Liver (tissue), 9 donors: ENCODE measurements around the gene CEP85L. TPM values are rescaled to one million over a fixed set of nuclear protein-coding genes. Genes with fewer than 3 reads are reported as not detected.
A peak's percentile ranks its signal among the peaks of the same experiment; 100 is the strongest.

Source experiments
- DNase-seq: peaks from one replicate; pipeline ENCODE4 v3.0.0-alpha.2; 2017; ENCODE audit warnings: low spot score
- H3K27ac ChIP-seq, 2 donors: one replicate each; pipeline ENCODE4 v1.7.0; 2013; ENCODE audit warnings: inconsistent platforms in 2 of 2, low read length in 2 of 2, control low read depth in 1 of 2, low read depth in 1 of 2, mild to moderate bottlenecking in 1 of 2
- H3K27me3 ChIP-seq, 4 donors: one replicate each; pipeline versions ENCODE4 v1.6.1 to v1.7.0; 2013; ENCODE audit warnings: low read length in 3 of 4, inconsistent platforms in 1 of 4, mild to moderate bottlenecking in 1 of 4, moderate library complexity in 1 of 4; ENCODE audit not compliant: control insufficient read depth in 4 of 4, insufficient read depth in 4 of 4
- H3K36me3 ChIP-seq, 4 donors: one replicate each; pipeline versions ENCODE4 v1.6.1 to v1.7.0; 2013; ENCODE audit warnings: low read length in 3 of 4, mild to moderate bottlenecking in 3 of 4, low read depth in 1 of 4, moderate library complexity in 1 of 4; ENCODE audit not compliant: control insufficient read depth in 4 of 4, insufficient read depth in 3 of 4
- H3K4me1 ChIP-seq, 4 donors: one replicate each; pipeline versions ENCODE4 v1.6.1 to v1.7.0; 2013; ENCODE audit warnings: low read length in 3 of 4, mild to moderate bottlenecking in 3 of 4, moderate library complexity in 1 of 4; ENCODE audit not compliant: control insufficient read depth in 4 of 4, insufficient read depth in 4 of 4
- H3K4me3 ChIP-seq, 3 donors: one replicate each; pipeline versions ENCODE4 v1.6.1 to v1.7.0; 2013; ENCODE audit warnings: low read length in 3 of 3, control low read depth in 1 of 3, low read depth in 1 of 3, mild to moderate bottlenecking in 1 of 3
- H3K9ac ChIP-seq, 2 donors: one replicate each; pipeline ENCODE4 v1.7.0; 2013; ENCODE audit warnings: low read length in 2 of 2, mild to moderate bottlenecking in 2 of 2, moderate library complexity in 2 of 2, control low read depth in 1 of 2, low read depth in 1 of 2
- H3K9me3 ChIP-seq, 4 donors: one replicate each; pipeline versions ENCODE4 v1.6.1 to v1.7.0; 2013; ENCODE audit warnings: low read length in 3 of 4; ENCODE audit not compliant: control insufficient read depth in 4 of 4
- FOXA1 ChIP-seq: IDR thresholded peaks from 2 replicates; pipeline ENCODE4 v1.6.1; 2016; ENCODE audit warnings: antibody characterized with exemption
- FOXA2 ChIP-seq: IDR thresholded peaks from 2 replicates; pipeline ENCODE4 v1.6.1; 2016; ENCODE audit warnings: antibody characterized with exemption
- HNF4A ChIP-seq, 2 donors: conservative IDR thresholded peaks; 2 replicates each; pipeline ENCODE4 v1.6.1; 2016; ENCODE audit warnings: antibody characterized with exemption in 2 of 2, mild to moderate bottlenecking in 2 of 2
- HNF4G ChIP-seq: IDR thresholded peaks from 2 replicates; pipeline ENCODE4 v1.6.1; 2016; ENCODE audit warnings: antibody characterized with exemption
- TAF1 ChIP-seq: conservative IDR thresholded peaks from 2 replicates; pipeline ENCODE4 v1.6.1; 2016; ENCODE audit warnings: antibody characterized with exemption, mild to moderate bottlenecking
- WGBS: extraction: QIAGEN DNeasy Blood & Tissue Kit; methylation state at CpG from one replicate; pipeline ENCODE4 v1.1.7; 2013; 5-methylcytosine and 5-hydroxymethylcytosine counted together
- polyA plus RNA-seq, 2 donors: library from polyadenylated mRNA; stranded (reverse) in 1 of 2; unstranded in 1 of 2; fragments of 200-250 nt in 1 of 2; fragments of >200 nt in 1 of 2; fragmentation: Nextera tagmentation in 1 of 2; extraction: Ambion mirVana in 1 of 2; gene quantifications; one replicate each; pipeline versions ENCODE4 v1.2.1 to v1.2.3, GENCODE V29; 2013 to 2015
- total RNA-seq, 2 donors: library from RNA; depleted of rRNA; stranded (reverse); fragments of >200 nt; gene quantifications; one replicate each; pipeline ENCODE4 v1.2.3, GENCODE V29; 2014
- TF ChIP-seq, protein P1 (sequence below): IDR thresholded peaks from 2 replicates; pipeline ENCODE4 v1.6.1; 2016; ENCODE audit warnings: antibody characterized with exemption
- TF ChIP-seq, protein P2 (sequence below): fragments of 150-350 bp; IDR thresholded peaks from 2 replicates; pipeline ENCODE4 v1.5.1; 2017; ENCODE audit warnings: improper control_type of control experiment, low read depth, low read length; ENCODE audit not compliant: missing input control
- donor health status: healthy.
- donor health status: healthy.
- donor health status: healthy.
- donor health status: healthy.
- donor health status: healthy.

Gene CEP85L
- total and polyA plus RNA-seq, 4 donors, result 0.40 to 6.4 (median 2.3) TPM

- WGBS, result under 1% methylated on average over 80 of the region's 80 CpGs
- Histone ChIP-seq H3K4me3 (peak overlapping the region; percentile 47 to 85 (median 80)), H3K27me3 (no peaks in the 10 kb centered on the region), H3K9ac (peak overlapping the region; percentile 16 to 73), H3K36me3 (no peaks in the 10 kb centered on the region), H3K4me1 (peaks cover 0 to 17% (median 11%) of the 10 kb centered on the region in 4 donors), H3K9me3 (no peaks in the 10 kb centered on the region), H3K27ac (peak overlapping the region; percentile 80 to 97)
- TF ChIP-seq, protein P1, sequence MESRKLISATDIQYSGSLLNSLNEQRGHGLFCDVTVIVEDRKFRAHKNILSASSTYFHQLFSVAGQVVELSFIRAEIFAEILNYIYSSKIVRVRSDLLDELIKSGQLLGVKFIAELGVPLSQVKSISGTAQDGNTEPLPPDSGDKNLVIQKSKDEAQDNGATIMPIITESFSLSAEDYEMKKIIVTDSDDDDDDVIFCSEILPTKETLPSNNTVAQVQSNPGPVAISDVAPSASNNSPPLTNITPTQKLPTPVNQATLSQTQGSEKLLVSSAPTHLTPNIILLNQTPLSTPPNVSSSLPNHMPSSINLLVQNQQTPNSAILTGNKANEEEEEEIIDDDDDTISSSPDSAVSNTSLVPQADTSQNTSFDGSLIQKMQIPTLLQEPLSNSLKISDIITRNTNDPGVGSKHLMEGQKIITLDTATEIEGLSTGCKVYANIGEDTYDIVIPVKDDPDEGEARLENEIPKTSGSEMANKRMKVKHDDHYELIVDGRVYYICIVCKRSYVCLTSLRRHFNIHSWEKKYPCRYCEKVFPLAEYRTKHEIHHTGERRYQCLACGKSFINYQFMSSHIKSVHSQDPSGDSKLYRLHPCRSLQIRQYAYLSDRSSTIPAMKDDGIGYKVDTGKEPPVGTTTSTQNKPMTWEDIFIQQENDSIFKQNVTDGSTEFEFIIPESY, result no peak
- TF ChIP-seq FOXA2 (no peak), HNF4A (conservative IDR thresholded peaks at IDR 0.05) (no peak)
- TF ChIP-seq, protein P2, sequence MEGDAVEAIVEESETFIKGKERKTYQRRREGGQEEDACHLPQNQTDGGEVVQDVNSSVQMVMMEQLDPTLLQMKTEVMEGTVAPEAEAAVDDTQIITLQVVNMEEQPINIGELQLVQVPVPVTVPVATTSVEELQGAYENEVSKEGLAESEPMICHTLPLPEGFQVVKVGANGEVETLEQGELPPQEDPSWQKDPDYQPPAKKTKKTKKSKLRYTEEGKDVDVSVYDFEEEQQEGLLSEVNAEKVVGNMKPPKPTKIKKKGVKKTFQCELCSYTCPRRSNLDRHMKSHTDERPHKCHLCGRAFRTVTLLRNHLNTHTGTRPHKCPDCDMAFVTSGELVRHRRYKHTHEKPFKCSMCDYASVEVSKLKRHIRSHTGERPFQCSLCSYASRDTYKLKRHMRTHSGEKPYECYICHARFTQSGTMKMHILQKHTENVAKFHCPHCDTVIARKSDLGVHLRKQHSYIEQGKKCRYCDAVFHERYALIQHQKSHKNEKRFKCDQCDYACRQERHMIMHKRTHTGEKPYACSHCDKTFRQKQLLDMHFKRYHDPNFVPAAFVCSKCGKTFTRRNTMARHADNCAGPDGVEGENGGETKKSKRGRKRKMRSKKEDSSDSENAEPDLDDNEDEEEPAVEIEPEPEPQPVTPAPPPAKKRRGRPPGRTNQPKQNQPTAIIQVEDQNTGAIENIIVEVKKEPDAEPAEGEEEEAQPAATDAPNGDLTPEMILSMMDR, result peak; percentile 9
- peak; percentile 52 for DNase-seq
These were observed 659 bp downstream of the CEP85L start for GRCh38 chr6:118650582-118651281.

DNA sequence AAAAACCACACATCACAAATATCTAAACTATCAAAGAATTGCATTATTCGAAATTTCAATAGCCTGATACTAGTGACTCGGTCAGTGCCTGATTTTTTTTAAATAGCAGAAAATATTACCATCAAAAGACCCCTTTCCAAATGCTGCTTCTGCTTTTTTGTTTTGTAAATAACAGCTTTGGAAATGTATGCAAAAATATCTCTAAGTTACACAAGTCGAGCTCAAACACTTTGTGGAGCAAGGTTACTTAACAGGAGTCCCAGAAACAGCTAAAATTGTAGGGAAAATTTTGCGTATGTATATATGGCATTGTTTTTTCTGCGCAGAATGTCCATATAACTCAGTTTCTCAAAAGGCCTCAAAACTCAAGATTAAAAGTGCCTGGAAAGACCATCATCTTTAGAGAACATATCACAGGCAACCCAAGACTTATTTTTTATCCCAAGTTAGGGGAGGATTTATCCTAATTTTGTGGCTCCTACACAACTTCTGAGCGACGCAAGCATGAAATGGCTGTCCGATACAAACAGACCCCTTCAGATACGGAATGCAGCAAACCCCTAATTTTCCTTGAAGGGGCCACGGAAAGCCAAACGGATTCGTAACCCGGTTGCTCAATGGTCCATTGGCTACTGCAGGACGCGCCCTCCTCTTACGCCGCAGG lies 1.3 kb downstream of the CEP85L start:
- Histone ChIP-seq H3K4me3 (peak overlapping the region; percentile 47 to 85 (median 80)), H3K9me3 (no peaks in the 10 kb centered on the region), H3K27ac (peak overlapping the region; percentile 80 to 97), H3K27me3 (no peaks in the 10 kb centered on the region), H3K4me1 (peaks cover 0 to 20% (median 15%) of the 10 kb centered on the region in 4 donors), H3K9ac (peak overlapping the region; percentile 16 to 73), H3K36me3 (no peaks in the 10 kb centered on the region)
- TF ChIP-seq HNF4G (no peak), TAF1 (no peak), FOXA1 (no peak)
- TF ChIP-seq, protein P2, result no peak
- WGBS, result 19% methylated on average over 17 of the region's 17 CpGs
- no peak for DNase-seq
